ENCODE data around the gene CAMTA1.

Gene CAMTA1

GRCh38 chr1:7669559-7670311 is 884.5 kb downstream of the CAMTA1 start:
- Histone ChIP-seq H3K9me3 (ENCODE audit: control insufficient read depth, insufficient read depth, low read depth, low read length) (no peaks in the 10 kb centered on the region), H3K27ac (ENCODE audit: extremely low read depth, low read depth, low read length) (no peak overlapping the region; the same call in 1 of the 2 replicates), H3K4me1 (ENCODE audit: control insufficient read depth, insufficient read depth, low read length) (no peaks in the 10 kb centered on the region), H3K4me3 (ENCODE audit: low read depth, low read length) (peak overlapping the region; percentile 2; the same call in 1 of the 2 replicates), H3K36me3 (ENCODE audit: control insufficient read depth in 2 of 2, insufficient read depth in 1 of 2, low read length in 2 of 2) (no peaks in the 10 kb centered on the region)
- ChIA-PET CTCF (interaction anchor here (0.6 to 13.4 kb wide), 51 partner anchors 9 to 1318 kb away, joined by 3 to 519 read pairs (median 4); no protein-coding TSS in a partner anchor), POLR2A (interaction anchor here (2.5 kb wide), 1 partner anchor 82 kb away, joined by 8 read pairs; no protein-coding TSS in a partner anchor)
- TF ChIP-seq ZNF404 (tag by site-specific recombination; IDR thresholded peaks at IDR 0.05) = no peak
- TF ChIP-seq BCL6B (tag by site-specific recombination; IDR thresholded peaks at IDR 0.05) = no peak
- TF ChIP-seq ZNF629 (tag by site-specific recombination; IDR thresholded peaks at IDR 0.05) = peak; percentile 28; the same call in 1 of the 2 replicates
- TF ChIP-seq ZNF747 (tag by site-specific recombination; IDR thresholded peaks at IDR 0.05) = no peak
- TF ChIP-seq, protein P1, sequence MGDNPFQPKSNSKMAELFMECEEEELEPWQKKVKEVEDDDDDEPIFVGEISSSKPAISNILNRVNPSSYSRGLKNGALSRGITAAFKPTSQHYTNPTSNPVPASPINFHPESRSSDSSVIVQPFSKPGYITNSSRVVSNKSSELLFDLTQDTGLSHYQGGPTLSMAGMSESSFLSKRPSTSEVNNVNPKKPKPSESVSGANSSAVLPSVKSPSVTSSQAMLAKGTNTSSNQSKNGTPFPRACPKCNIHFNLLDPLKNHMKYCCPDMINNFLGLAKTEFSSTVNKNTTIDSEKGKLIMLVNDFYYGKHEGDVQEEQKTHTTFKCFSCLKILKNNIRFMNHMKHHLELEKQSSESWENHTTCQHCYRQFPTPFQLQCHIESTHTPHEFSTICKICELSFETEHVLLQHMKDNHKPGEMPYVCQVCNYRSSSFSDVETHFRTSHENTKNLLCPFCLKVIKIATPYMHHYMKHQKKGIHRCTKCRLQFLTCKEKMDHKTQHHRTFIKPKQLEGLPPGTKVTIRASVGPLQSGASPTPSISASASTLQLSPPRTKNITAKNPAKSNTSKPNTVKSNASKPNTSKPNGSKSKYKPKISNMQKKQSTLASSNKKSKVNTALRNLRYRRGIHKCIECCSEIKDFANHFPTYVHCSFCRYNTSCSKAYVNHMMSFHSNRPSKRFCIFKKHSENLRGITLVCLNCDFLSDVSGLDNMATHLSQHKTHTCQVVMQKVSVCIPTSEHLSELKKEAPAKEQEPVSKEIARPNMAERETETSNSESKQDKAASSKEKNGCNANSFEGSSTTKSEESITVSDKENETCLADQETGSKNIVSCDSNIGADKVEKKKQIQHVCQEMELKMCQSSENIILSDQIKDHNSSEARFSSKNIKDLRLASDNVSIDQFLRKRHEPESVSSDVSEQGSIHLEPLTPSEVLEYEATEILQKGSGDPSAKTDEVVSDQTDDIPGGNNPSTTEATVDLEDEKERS (tag by site-specific recombination; IDR thresholded peaks at IDR 0.05) = no peak
- TF ChIP-seq GLIS1 (tag by site-specific recombination; IDR thresholded peaks at IDR 0.05) = peak; percentile 95
- TF ChIP-seq PATZ1 (tag by site-specific recombination; IDR thresholded peaks at IDR 0.05) = peak; percentile 61
- TF ChIP-seq MYNN (tag by site-specific recombination; IDR thresholded peaks at IDR 0.05; ENCODE audit: borderline replicate concordance) = no peak
- TF ChIP-seq GLIS2 (tag by site-specific recombination; IDR thresholded peaks at IDR 0.05) = peak; percentile 82
- no peak for TF ChIP-seq ZNF560 (tag by site-specific recombination; IDR thresholded peaks at IDR 0.05; ENCODE audit: borderline replicate concordance)
- no peak for TF ChIP-seq ZNF292 (tag by site-specific recombination; IDR thresholded peaks at IDR 0.05; ENCODE audit: borderline replicate concordance, low read depth)
- no peak for TF ChIP-seq ZBTB8A (tag by site-specific recombination; IDR thresholded peaks at IDR 0.05)
- 0 out of 2 replicates have a peak, but pooled peaks have one; percentile 22 for TF ChIP-seq ZSCAN30 (tag by site-specific recombination; IDR thresholded peaks at IDR 0.05)
- no peak for TF ChIP-seq ZNF324 (tag by site-specific recombination; IDR thresholded peaks at IDR 0.05)
- no peak for TF ChIP-seq BCL11A (tag by site-specific recombination; IDR thresholded peaks at IDR 0.05; ENCODE audit: low read depth)
- peak; percentile 24 for TF ChIP-seq SP7 (tag by site-specific recombination; IDR thresholded peaks at IDR 0.05)
- no peak for TF ChIP-seq ZNF544 (tag by site-specific recombination; IDR thresholded peaks at IDR 0.05)
- TF ChIP-seq ZNF366 (tag by site-specific recombination; conservative IDR thresholded peaks at IDR 0.05) = peak; percentile 28; the same call in 1 of the 2 replicates
- peak; percentile 59; the same call in 1 of the 2 replicates for TF ChIP-seq ZIC2 (tag by site-specific recombination; IDR thresholded peaks at IDR 0.05)
- TF ChIP-seq ZNF423 (tag by site-specific recombination; IDR thresholded peaks at IDR 0.05) = peak; percentile 24; the same call in 1 of the 2 replicates
- no peak for TF ChIP-seq SETDB1 (IDR thresholded peaks at IDR 0.05; ENCODE audit: insufficient read length, low read length)
- 0 out of 2 replicates have a peak, but pooled peaks have one; percentile 18 for TF ChIP-seq ZNF341 (tag by site-specific recombination; IDR thresholded peaks at IDR 0.05; ENCODE audit: low read depth)
- no peak for TF ChIP-seq ZNF354C (tag by site-specific recombination; IDR thresholded peaks at IDR 0.05; ENCODE audit: borderline replicate concordance, low read depth)
- TF ChIP-seq KLF1 (tag by site-specific recombination; IDR thresholded peaks at IDR 0.05) = peak; percentile 72; the same call in 1 of the 2 replicates
- TF ChIP-seq BCL11B (tag by site-specific recombination; IDR thresholded peaks at IDR 0.05; ENCODE audit: low read depth) = no peak
- 0 out of 2 replicates have a peak, but pooled peaks have one; percentile 35 for TF ChIP-seq ZEB2 (tag by site-specific recombination; IDR thresholded peaks at IDR 0.05)
- TF ChIP-seq ZNF692 (tag by site-specific recombination; IDR thresholded peaks at IDR 0.05) = peak; percentile 94
- no peak for TF ChIP-seq ZNF140 (tag by site-specific recombination; IDR thresholded peaks at IDR 0.05)
- no peak for TF ChIP-seq ZNF416 (tag by site-specific recombination; IDR thresholded peaks at IDR 0.05)
- TF ChIP-seq ZNF433 (tag by site-specific recombination; IDR thresholded peaks at IDR 0.05; ENCODE audit: low read depth) = no peak

All from HEK293 (cell line).